ENCODE measurements around the gene STOM.
"Not testable (repeated sequence)": the region's sequence is repeated elsewhere in the genome, so short reads cannot be mapped to it uniquely, and the experiment has no call there.

Gene STOM

GRCh38 chr9:121369595-121370265, at the start of gene STOM:
TSS of gene STOM (minus strand) at chr9:121370250. CDS start at chr9:121370187, 63 bp downstream.
- peak; percentile 24 for DNase-seq

GRCh38 chr9:121411993-121412392, 41.9 kb upstream of the STOM start:
- DNase-seq, result no peak

GRCh38 chr9:121405899-121406298, 35.8 kb upstream of the STOM start:
- DNase-seq, result no peak

- DNase-seq, result no peak
Measured at GRCh38 chr9:121404906-121405305, 34.9 kb upstream of the STOM start.

- DNase-seq, result peak; percentile 70
Measured at GRCh38 chr9:121399883-121400607, 30.0 kb upstream of the STOM start.

GRCh38 chr9:121399126-121399882, 29.3 kb upstream of the STOM start:
- no peak for DNase-seq

- DNase-seq, result no peak
Measured at GRCh38 chr9:121398374-121398773, 28.3 kb upstream of the STOM start.

- DNase-seq, result not testable (repeated sequence)
Measured at GRCh38 chr9:121397277-121397676, 27.2 kb upstream of the STOM start.

- no peak for DNase-seq
Measured at GRCh38 chr9:121395558-121395957, 25.5 kb upstream of the STOM start.

GRCh38 chr9:121394292-121394691, 24.2 kb upstream of the STOM start:
- DNase-seq, result no peak

- DNase-seq, result no peak
Measured at GRCh38 chr9:121393318-121393717, 23.3 kb upstream of the STOM start.

GRCh38 chr9:121390372-121390771, 20.3 kb upstream of the STOM start:
- no peak for DNase-seq

- no peak for DNase-seq
Measured at GRCh38 chr9:121388140-121388905, 18.3 kb upstream of the STOM start.

- DNase-seq, result no peak
Measured at GRCh38 chr9:121386442-121387175, 16.6 kb upstream of the STOM start.

GRCh38 chr9:121383715-121384114, 13.7 kb upstream of the STOM start:
- no peak for DNase-seq

GRCh38 chr9:121380846-121381245, 10.8 kb upstream of the STOM start:
- no peak for DNase-seq

- DNase-seq, result no peak
Measured at GRCh38 chr9:121376214-121376830, 6.3 kb upstream of the STOM start.

- DNase-seq, result no peak
Measured at GRCh38 chr9:121373011-121373729, 3.1 kb upstream of the STOM start.

GRCh38 chr9:121372239-121373010, 2.4 kb upstream of the STOM start:
- no peak for DNase-seq

GRCh38 chr9:121371495-121372061, 1.5 kb upstream of the STOM start:
- no peak for DNase-seq
